OCI-LY1 (cell line): ENCODE results near the gene VEPH1.

Experiments
- CTCF ChIP-seq: fragments of 200-600 bp; sonication (generic), shearing (Covaris generic); IDR thresholded peaks from 2 replicates; pipeline ENCODE4 v1.5.1; 2017; ENCODE audit warnings: mild to moderate bottlenecking, antibody characterized with exemption, low read length, moderate library complexity, mixed read lengths
- EZH2 ChIP-seq: fragments of 200-600 bp; sonication (generic), shearing (Covaris generic); IDR thresholded peaks from 2 replicates; pipeline ENCODE4 v1.8.0; 2017; ENCODE audit warnings: borderline replicate concordance, mixed run types, mild to moderate bottlenecking, antibody characterized with exemption, low read length, moderate library complexity, mixed read lengths

- TF ChIP-seq CTCF (no peak), EZH2 (no peak)
These were observed 26.5 kb upstream of the VEPH1 start for GRCh38 chr3:157529751-157530150.
